ENCODE measurements around the gene ANGPTL2.

Gene ANGPTL2

DNA sequence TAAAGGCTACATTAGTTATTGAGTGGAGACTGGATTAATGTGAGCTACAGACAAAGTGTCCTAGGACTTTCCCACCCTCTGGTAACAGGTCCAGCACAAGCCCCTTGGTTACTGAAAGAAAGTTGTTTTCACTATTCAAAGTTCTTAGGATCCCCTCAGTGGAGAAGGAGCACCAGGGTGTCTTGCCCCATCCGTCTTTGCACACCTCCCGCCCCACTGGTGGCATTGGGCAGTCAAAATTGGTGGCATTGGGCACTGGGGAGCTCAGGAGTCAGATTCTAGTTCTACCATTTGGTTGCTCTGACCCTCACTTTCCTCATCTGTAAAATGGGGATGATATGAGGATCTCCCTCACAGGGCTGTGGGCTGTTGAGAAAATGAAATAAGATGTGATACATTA lies 2.4 kb upstream of the ANGPTL2 start:
- Histone ChIP-seq H3K4me3 (no peak overlapping the region), H3K27ac (no peak overlapping the region)

DNA sequence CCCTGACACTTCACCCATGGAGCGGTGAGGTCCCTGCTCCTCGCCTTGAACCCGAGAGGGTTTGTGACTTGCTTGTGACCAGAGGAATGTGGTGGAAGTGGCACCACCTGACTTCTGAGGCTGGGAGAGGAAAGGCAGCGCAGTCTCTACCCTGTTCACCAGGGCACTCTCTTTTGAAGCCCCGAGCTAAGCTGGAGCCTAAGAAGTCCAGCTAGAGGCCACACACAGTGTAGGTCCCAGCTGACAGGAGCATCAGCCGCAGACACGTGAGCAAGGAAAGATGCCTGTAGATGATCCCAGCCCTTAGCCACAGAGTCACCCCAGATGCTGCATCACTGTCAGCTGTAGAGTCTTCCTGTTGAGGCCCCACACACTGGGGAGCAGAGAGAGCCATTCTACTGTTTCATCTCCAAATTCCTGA lies 1.7 kb upstream of the ANGPTL2 start:
- no peak overlapping the region for H3K4me3 ChIP-seq
- H3K27ac ChIP-seq: peak overlapping the region in 2 of 21 experiments; percentile 35 to 78

DNA sequence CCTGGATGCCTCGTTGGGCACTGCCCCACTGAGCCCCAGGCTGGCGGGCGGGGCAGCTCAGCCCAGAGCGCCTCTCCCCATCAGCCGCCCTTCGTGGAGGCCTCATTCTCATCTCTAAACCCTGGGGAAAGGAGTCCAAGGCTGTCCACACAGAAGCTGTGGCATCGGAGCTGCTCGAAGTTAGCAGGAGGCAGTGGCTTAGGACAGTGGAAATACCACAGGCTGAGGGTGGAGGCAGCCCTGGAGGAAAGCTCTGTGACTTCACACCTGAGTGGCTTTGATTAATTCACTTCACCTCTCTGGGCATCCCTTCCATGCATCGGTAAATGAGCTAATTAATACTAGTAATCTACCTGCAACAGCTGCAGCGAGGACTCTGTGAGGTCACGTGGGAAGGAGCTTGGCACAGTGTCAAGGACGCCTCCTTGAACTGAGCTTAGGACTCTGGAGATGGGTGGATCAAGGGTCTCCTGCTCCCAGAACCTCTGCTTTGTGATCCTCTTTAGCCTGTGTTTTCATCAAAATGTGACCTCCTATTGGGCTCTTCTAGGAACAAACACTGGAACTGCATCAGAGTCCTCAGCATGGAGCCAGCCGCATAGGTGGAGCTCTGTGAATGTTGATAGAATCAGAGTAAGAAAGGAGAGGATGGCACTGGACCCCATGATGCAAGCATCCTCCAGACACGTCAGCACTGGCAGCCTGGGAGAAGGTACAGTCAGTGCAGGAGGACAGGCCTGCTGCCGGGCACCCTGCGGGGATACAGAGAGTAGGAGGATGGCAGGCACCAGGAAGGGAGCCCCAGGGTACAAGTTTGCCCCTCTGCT lies 842 bp upstream of the ANGPTL2 start:
- H3K27ac ChIP-seq: peak overlapping the region in 20 of 21 experiments; percentile 8 to 93 (median 78)
- H3K4me3 ChIP-seq: peak overlapping the region in 5 of 7 experiments; percentile 39 to 58 (median 41)

GRCh38 chr9:127121628-127122175 lies 733 bp downstream of the ANGPTL2 start:
- Histone ChIP-seq H3K27ac (peak overlapping the region; percentile 3 to 93 (median 79)), H3K4me3 (peak overlapping the region; percentile 38 to 58 (median 41))

GRCh38 chr9:127119320-127119709 lies 3.1 kb downstream of the ANGPTL2 start:
- Histone ChIP-seq H3K27ac (no peak overlapping the region), H3K4me3 (no peak overlapping the region)

DNA sequence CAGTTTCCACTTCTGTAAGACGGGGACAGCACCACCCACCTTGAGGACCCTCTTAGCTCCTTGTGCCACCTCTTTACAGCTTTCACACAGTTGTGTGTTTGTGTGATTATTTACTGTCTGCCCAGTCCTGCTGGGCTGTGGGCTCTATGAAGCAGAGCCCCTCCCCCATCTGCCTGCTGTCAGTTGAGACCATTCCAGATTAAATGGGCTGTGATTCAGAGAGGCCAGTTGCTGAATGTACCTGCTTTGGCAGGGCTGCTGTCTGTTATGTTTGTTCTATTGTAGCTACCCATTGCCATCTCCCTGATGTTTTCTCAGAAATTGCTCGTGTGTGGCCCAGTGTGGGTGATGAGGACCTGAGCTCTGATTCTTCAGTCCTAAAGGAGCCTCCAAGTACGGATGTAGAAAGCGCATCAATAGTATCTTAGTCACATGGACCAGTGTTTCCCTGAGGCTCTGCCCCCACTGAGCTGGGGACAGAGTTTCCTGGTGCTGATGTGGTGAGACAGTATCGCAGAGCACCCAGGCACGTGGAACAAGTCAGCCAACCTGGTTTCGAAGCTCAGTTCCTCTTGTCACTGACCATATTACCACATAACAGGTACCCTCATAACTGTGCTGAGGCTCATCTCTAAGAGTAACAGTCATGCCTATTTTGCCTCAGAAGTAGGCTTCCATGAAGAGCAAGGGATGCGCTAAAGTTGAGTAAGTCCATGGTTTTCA lies 3.7 kb downstream of the ANGPTL2 start:
- no peak overlapping the region for H3K27ac ChIP-seq

GRCh38 chr9:127117801-127118200 lies 4.6 kb downstream of the ANGPTL2 start:
- no peak overlapping the region for H3K4me3 ChIP-seq
- peak overlapping the region in 3 of 21 experiments; percentile 11 to 34 (median 18) for H3K27ac ChIP-seq

More for the DNA sequence above, 3.7 kb downstream of the ANGPTL2 start:
- no peak overlapping the region for H3K4me3 ChIP-seq

- H3K27ac ChIP-seq: peak overlapping the region in 2 of 21 experiments; percentile 18 to 24
- no peak overlapping the region for H3K4me3 ChIP-seq
These were observed 5.5 kb downstream of the ANGPTL2 start for GRCh38 chr9:127116957-127117356.

- H3K4me3 ChIP-seq: no peak overlapping the region
These were observed 6.2 kb downstream of the ANGPTL2 start for GRCh38 chr9:127116088-127116726.

GRCh38 chr9:127114606-127115005 lies 7.8 kb downstream of the ANGPTL2 start:
- Histone ChIP-seq H3K27ac (peak overlapping the region in 1 of 21 experiments; percentile 45), H3K4me3 (no peak overlapping the region)

More at GRCh38 chr9:127116088-127116726, 6.2 kb downstream of the ANGPTL2 start:
- H3K27ac ChIP-seq: peak overlapping the region in 2 of 21 experiments; percentile 18 to 24

GRCh38 chr9:127113191-127113972 lies 9.1 kb downstream of the ANGPTL2 start:
- peak overlapping the region in 8 of 21 experiments; percentile 6 to 86 (median 61) for H3K27ac ChIP-seq
- no peak overlapping the region for H3K4me3 ChIP-seq

DNA sequence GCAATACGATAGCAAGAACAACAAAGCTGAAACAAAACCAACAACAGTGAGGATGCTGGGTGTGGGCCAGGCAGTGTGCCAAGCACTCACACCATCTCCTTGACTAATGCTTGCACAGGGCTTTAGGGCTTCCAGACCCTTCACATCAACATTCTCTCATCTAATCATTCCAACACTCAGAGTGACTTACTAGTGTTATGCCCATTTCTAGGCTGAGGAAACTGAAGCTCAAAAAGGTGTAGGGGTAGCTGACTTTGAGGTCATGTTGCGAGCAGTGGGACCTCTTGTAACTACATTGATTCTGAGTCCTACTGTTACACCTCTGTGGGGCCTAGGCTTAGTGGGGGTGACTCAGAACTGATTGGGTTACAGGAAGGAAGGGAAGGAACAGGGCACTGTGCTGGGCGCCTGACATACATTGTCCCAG lies 9.7 kb downstream of the ANGPTL2 start:
- peak overlapping the region in 9 of 21 experiments; percentile 14 to 86 (median 66) for H3K27ac ChIP-seq
- no peak overlapping the region for H3K4me3 ChIP-seq

GRCh38 chr9:127112056-127112455 lies 10.4 kb downstream of the ANGPTL2 start:
- H3K4me3 ChIP-seq: no peak overlapping the region
- peak overlapping the region in 14 of 21 experiments; percentile 10 to 86 (median 64) for H3K27ac ChIP-seq

GRCh38 chr9:127109212-127109711 lies 13.2 kb downstream of the ANGPTL2 start:
- H3K27ac ChIP-seq: peak overlapping the region in 1 of 21 experiments; percentile 18
- no peak overlapping the region for H3K4me3 ChIP-seq

- Histone ChIP-seq H3K27ac (peak overlapping the region in 1 of 21 experiments; percentile 15), H3K4me3 (no peak overlapping the region)
These were observed 14.2 kb downstream of the ANGPTL2 start for GRCh38 chr9:127107929-127108876.

DNA sequence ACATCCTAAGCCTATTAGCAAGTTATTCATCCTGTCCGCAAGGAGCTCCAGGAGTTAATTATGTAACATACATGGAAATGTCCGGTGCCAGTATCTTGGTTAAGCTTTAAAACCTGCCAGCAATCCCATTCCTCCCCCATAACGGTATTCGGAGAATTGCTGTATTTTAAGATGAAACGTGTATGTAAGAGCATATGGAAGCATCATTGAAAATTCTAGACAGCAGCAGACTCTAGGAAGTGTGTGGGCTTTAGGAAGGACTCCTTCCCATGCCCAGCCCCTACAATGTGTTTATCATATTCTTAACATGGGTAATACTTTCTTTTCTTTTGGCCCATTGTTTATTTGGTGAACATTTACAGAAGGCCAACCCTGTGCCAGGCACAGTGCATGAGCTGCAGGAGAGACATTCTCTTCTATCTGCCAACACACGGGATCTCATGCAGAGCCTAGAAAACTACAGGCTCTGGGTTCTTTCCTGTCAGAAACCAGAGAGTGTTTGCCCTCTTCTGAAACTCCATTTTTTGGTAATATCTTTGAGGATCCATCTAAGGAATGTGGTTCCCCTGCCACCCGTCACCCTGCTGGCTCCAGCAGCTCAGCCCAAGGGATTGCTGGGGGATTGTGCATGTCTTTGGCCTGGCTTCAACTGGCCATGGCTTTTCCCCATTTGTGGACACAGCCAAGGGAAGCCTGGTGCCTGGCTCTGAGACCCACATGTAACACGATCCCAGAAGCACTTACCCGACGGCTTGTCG lies 15.1 kb downstream of the ANGPTL2 start:
- no peak overlapping the region for H3K4me3 ChIP-seq
- H3K27ac ChIP-seq: peak overlapping the region in 1 of 21 experiments; percentile 15

DNA sequence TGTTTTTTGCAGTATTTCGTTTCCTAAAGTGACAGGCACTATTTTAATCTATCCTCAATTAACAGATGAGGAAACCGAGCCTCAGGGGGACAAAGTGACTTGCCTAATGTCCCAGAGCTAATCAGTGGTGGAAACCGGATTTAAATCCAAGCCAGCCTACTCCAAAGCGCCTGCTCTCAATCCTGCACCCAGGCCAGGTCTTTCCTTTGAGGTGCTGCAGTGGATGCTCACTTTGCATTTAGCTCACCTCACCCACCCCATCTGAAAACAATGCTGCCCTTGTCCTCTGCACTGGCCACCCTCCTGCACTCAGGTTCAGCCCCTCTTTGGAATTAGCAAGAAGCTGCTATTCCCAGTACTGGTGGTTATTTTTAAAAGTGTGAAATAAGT lies 16.0 kb downstream of the ANGPTL2 start:
- no peak overlapping the region for H3K27ac ChIP-seq
- H3K4me3 ChIP-seq: no peak overlapping the region
